Activated CD8-positive, alpha-beta memory T cell treated with anti-CD3 and anti-CD28 coated beads, Interleukin-2, amount 50 U/mL, for 1 hour (primary cell): ENCODE results near the gene CPNE4.
"Not testable (repeated sequence)": the region's sequence is repeated elsewhere in the genome, so short reads cannot be mapped to it uniquely, and the experiment has no call there.

ENCODE experiments used
- DNase-seq: peaks from one replicate; pipeline ENCODE4 v3.0.0-alpha.2; 2020; ENCODE audit errors: extremely low read depth

Gene CPNE4

DNA sequence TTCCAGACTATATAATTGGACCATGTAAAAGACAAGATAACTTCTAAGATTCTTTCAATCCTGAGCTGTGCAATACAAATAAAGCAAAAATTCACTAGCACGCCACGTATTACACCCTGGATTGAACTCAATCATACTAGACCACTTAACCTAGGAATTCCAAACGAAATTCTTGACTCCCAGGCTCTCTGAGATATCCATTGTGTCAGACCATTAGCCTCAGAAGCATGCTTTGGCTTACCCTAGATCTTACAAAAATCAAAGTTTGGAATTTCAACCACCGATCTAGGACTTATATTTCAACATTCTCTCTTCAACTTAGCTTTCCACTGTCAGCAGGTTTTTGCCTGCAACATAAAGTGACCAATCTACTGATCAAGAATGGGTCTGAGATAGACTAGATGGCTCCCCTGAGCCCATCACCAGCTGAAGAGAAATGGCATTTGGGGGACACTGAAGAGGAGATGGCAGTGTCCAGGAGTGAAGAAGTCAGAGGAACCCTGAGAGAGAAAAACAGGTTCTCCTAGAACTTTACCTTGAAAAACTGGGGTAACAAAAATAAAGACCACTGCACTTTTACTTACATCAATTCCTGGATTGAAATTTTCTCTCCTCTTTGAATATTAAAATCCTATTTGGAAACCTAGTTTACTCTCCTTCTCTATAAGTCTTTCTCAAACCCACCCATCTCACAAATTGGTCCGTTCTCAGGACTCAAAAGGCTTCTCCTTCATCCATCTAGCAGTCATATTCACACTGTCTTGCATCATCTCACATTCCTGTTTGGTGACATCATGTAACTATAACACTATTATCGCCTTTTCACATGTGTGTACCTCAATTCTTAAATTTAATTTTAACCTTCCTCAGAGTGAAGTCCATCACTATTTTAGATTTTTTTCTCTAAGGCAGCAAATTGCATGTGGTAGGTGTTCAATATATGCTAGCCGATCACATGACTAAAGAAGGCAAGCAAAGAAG is 18.5 kb downstream of the CPNE4 start:
- no peak for DNase-seq

DNA sequence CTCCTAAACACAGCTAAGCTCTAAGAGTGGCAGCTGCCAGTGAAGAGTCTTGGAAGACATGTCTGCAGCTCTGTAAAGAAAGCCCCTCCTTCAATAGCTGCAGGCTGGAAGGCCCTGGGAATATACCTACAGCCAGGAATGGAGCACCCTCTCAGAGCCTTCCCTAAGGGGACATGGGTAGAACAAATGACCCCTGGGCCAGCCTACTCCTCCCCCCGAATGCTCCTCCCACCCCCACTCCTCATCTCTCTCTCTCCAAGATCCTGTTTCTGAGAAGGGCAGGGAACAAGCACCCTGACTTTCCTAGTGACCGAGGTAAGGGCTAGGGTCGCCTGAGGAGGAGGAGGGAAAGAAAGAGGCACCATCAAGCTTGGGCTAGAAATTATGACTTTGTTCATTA is 20.7 kb downstream of the CPNE4 start:
- no peak for DNase-seq

GRCh38 chr3:132009241-132009640 is 25.6 kb downstream of the CPNE4 start:
- no peak for DNase-seq

DNA sequence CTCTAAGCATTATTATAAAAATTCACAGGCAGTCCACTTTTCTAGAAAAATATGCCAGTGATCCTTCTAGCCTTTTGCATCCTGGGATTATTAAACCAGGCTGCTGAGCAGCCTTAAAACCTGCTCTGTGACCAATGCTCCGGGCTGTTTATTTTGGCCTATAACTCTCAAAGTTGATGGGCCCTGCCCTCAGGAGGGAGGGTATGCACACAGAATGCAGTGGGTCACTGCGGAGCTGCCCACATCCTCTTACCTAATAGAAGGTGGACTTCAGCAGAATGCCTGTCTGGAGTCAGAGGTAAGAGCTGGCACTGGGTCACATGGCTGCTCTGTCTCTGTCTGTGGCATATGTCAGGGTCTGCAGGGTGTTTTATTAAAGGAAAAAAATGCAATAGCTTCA is 26.0 kb downstream of the CPNE4 start:
- no peak for DNase-seq

GRCh38 chr3:132007617-132008016 is 27.2 kb downstream of the CPNE4 start:
- no peak for DNase-seq

GRCh38 chr3:132006605-132007204 is 28.1 kb downstream of the CPNE4 start:
- DNase-seq, result no peak

- no peak for DNase-seq
Measured at GRCh38 chr3:132004571-132004970, 30.2 kb downstream of the CPNE4 start.

DNA sequence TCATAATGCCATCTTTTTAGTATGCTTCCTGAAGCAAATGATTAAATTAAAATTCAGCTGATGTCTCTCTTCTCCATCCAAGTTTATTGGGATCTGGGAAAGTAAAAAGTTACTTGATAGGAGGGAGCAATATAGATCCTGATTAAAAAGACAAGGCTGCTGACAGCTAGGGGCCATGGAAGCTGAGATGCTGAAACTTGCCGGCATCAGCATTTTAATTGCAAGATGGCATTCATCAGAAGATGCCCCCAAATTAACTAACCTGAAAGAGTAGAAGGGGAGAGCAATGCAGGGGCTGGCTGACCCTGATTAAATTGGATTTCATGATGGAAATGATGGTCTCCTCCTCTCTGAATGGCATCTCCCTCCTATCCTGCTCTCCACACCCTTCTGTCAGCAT is 31.1 kb downstream of the CPNE4 start:
- DNase-seq, result no peak

GRCh38 chr3:132001999-132002398 is 32.8 kb downstream of the CPNE4 start:
- no peak for DNase-seq

- no peak for DNase-seq
Measured at GRCh38 chr3:132001036-132001435, 33.8 kb downstream of the CPNE4 start.

GRCh38 chr3:131998027-131998426 is 36.8 kb downstream of the CPNE4 start:
- no peak for DNase-seq

GRCh38 chr3:131995891-131996290 is 38.9 kb downstream of the CPNE4 start:
- no peak for DNase-seq

GRCh38 chr3:131989318-131989717 is 45.5 kb downstream of the CPNE4 start:
- no peak for DNase-seq

- no peak for DNase-seq
Measured at GRCh38 chr3:131988209-131988608, 46.6 kb downstream of the CPNE4 start.

DNA sequence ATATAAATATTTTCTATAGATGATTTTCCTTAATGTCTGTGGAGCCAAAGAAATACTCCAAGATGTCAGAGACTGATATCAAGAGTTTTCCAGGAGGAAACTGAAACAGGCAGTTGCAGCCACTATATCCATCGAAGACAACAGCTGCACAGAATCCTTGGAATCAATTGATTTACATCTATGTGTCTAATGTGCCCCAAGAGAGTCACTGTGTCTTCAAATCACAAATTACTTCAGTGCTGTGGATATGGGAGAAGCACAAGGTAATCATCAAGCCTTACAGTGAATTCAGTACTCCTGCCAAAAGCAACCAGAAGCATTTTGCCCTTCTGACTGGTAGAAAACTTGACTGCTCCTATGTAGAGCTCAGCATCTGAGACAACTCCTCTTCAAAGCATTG is 51.1 kb downstream of the CPNE4 start:
- no peak for DNase-seq

- no peak for DNase-seq
Measured at GRCh38 chr3:131981323-131981722, 53.5 kb downstream of the CPNE4 start.

- DNase-seq, result no peak
Measured at GRCh38 chr3:131976448-131976847, 58.4 kb downstream of the CPNE4 start.

GRCh38 chr3:131975047-131975446 is 59.8 kb downstream of the CPNE4 start:
- no peak for DNase-seq

- no peak for DNase-seq
Measured at GRCh38 chr3:131973731-131974130, 61.1 kb downstream of the CPNE4 start.

GRCh38 chr3:131972550-131972949 is 62.3 kb downstream of the CPNE4 start:
- no peak for DNase-seq

- no peak for DNase-seq
Measured at GRCh38 chr3:131972091-131972490, 62.7 kb downstream of the CPNE4 start.

GRCh38 chr3:131963442-131963841 is 71.4 kb downstream of the CPNE4 start:
- not testable (repeated sequence) for DNase-seq

DNA sequence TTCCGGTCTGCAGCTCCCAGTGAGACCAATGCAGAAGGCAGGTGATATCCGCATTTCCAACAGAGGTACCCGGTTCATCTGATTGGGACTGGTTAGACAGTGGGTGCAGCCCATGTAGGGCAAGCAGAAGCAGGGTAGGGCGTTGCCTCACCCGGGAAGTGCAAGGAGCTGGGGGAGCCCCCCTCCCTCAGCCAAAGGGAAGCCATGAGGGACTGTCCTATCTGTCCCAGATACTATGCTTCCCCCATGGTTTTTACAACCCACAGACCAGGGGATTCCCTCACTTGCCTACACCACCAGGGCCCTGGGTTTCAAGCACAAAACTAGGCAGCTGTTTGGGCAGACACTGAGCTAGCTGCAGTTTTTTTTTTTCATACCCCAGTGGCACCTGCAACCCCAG is 71.8 kb downstream of the CPNE4 start:
- no peak for DNase-seq
